Hippocampal formation (tissue), 2 donors: Measurements from ENCODE around the gene WRAP53.

ENCODE experiments used
- DNase-seq, 2 donors: peaks; one replicate each; lab custom pipeline; 2025; lab: John Stamatoyannopoulos, UW

Gene WRAP53

GRCh38 chr17:7744416-7744815, 56.1 kb downstream of the WRAP53 start:
- DNase-seq: no peak

GRCh38 chr17:7745748-7746470, 57.6 kb downstream of the WRAP53 start:
- DNase-seq: no peak

GRCh38 chr17:7747635-7748071, 59.4 kb downstream of the WRAP53 start:
- DNase-seq: no peak

- no peak for DNase-seq
These were observed 59.9 kb downstream of the WRAP53 start for GRCh38 chr17:7748076-7748775.

GRCh38 chr17:7750321-7750821, 62.1 kb downstream of the WRAP53 start:
- DNase-seq: peak in 1 of 2 donors; percentile 6
